GM12874 (cell line): ENCODE measurements around the gene RNFT2.

ENCODE experiments used
- CTCF ChIP-seq: IDR thresholded peaks from 2 replicates; pipeline ENCODE4 v1.5.1; 2011; ENCODE audit warnings: low read depth, mild to moderate bottlenecking, control low read depth, low read length, moderate library complexity; ENCODE audit not compliant: insufficient read depth

The RNFT2 gene

GRCh38 chr12:116693286-116694227, 44.6 kb upstream of the RNFT2 start:
- no peak for TF ChIP-seq CTCF

- no peak for TF ChIP-seq CTCF
These were observed 43.3 kb upstream of the RNFT2 start for GRCh38 chr12:116694653-116695463.

GRCh38 chr12:116695464-116695725, 42.7 kb upstream of the RNFT2 start:
- TF ChIP-seq CTCF, result no peak

- peak; percentile 36; the same call in 1 of the 2 replicates for TF ChIP-seq CTCF
These were observed 40.8 kb upstream of the RNFT2 start for GRCh38 chr12:116697305-116697704.

GRCh38 chr12:116697716-116698115, 40.4 kb upstream of the RNFT2 start:
- TF ChIP-seq CTCF, result no peak

- no peak for TF ChIP-seq CTCF
These were observed 40.0 kb upstream of the RNFT2 start for GRCh38 chr12:116698116-116698515.

- TF ChIP-seq CTCF, result no peak
These were observed 39.5 kb upstream of the RNFT2 start for GRCh38 chr12:116698554-116699075.
